ENCODE measurements around the gene ONECUT2.
"Not testable (repeated sequence)": the region's sequence is repeated elsewhere in the genome, so short reads cannot be mapped to it uniquely, and the experiment has no call there.

ONECUT2 gene

GRCh38 chr18:57447154-57447621, 12.0 kb downstream of the ONECUT2 start:
- no peak for DNase-seq

GRCh38 chr18:57455576-57456129, 20.5 kb downstream of the ONECUT2 start:
- DNase-seq = no peak

DNA sequence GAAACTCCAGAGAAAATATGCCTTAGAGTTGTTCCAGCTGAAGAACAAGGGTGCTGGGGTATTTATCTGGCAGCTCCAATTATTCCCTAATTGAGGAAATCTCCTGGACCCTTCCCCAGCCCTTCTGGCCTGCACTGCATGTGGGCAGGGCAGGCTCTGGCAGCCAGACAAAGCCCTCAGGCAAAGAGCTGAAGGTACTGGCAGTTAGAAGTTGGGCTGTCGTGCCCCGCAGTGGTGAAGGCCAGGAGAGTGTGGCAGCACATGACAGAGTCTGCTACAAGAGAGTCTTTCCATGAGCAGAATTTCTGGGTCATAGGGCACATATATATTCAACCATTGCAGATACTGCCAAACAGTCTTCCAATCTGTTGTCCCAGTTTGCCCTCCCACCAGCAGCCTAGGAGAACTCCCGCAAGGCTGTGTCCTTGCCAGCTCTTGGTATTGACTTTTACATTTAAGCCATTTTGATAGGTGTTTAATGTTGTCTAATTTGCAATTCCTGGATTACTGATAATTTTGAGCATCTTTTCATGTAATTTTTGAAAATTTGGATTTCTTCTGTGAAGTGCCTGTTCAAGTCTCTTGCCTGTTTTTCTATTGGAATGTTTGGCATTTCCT, 26.6 kb downstream of the ONECUT2 start:
- DNase-seq = no peak

GRCh38 chr18:57466307-57466706, 31.1 kb downstream of the ONECUT2 start:
- DNase-seq = no peak

DNA sequence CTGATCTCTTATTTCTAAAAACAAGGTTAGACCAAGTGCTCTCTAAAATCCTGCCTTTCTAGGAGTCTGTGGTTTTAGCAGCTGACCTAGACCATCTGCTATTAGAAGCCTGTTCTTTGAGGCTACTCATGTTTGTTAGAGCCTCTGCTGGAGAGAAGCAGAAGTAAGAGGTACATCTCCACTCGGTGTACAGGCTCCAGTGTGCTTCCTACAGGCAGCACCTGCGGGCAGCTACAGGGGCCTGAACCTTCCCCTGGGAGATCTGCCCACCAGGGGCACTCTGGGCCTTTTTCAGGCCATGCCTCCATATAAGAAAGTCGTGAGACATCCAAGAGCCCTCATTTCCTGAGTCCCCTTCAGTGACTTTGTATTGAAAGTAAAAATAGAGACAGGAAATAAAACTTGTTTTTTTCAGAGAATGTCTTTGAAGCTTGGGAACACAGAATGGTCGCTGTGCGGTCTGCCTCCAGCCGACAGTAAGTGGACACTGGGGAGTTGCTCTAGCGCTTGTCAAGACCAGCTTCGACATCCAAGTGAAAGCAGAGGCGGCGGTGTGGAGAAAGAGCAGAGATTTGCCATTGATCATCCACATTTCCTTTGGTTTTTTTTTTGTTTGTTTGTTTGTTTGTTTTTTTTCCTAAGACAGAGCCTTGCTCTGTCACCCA, 31.7 kb downstream of the ONECUT2 start:
- no peak for DNase-seq

DNA sequence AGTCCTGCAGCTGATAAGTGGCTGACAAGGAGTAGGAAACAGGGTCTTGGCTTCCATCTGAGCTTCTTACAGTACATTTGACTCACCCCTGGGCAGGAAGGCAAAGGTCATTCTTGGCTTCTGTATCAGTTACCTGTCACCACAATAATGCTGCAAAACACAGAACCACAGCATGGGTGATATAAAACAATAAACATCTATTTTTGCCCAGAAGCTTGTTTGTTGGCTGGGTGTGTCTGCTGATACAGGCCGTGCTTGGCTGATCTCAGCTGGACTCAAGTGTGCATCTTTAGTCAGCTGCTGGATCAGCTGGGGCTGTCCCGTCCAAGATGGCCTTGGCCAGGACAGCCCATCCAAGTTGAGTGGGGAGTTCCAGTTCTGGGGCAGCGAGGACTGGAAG, 34.7 kb downstream of the ONECUT2 start:
- DNase-seq = no peak

DNA sequence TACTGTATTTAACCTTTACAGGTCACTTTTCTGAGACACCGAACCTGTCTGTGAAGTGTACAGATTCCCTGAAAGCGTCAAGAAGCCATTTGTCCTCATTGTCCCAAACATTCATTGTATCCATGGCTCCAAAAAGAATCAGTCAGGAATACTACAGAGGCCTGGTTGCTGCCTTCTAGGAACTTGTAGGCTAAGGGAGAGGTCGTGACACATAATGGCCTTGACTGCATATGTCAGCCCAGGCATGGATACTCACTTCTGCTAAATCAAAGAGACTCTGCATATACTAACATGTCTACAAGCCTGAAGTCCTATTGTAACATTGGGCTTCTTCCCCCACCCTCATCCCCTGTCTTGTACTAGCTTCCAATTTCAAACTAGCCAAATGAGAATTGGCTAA, 40.2 kb downstream of the ONECUT2 start:
- DNase-seq = no peak

DNA sequence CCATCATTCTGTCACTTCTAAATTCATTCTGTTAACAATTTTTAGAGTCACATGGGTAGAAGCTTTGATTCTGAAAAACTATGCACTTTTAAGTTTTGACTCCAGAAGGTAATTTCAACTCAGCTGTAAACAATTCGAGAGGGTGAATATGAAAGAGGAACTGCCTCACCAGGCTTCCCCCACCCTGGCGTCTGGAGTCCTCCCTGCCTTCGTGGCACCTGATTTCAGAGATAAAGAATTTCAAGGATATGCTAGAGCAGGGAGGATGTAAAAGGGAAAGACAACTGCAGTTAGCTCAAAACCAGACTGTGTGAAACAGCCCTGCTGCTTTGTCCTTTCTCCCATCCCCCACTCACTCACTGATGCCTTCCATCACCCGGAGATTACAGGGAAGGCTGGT, 40.7 kb downstream of the ONECUT2 start:
- no peak for DNase-seq

GRCh38 chr18:57480733-57481132, 45.6 kb downstream of the ONECUT2 start:
- DNase-seq = no peak

DNA sequence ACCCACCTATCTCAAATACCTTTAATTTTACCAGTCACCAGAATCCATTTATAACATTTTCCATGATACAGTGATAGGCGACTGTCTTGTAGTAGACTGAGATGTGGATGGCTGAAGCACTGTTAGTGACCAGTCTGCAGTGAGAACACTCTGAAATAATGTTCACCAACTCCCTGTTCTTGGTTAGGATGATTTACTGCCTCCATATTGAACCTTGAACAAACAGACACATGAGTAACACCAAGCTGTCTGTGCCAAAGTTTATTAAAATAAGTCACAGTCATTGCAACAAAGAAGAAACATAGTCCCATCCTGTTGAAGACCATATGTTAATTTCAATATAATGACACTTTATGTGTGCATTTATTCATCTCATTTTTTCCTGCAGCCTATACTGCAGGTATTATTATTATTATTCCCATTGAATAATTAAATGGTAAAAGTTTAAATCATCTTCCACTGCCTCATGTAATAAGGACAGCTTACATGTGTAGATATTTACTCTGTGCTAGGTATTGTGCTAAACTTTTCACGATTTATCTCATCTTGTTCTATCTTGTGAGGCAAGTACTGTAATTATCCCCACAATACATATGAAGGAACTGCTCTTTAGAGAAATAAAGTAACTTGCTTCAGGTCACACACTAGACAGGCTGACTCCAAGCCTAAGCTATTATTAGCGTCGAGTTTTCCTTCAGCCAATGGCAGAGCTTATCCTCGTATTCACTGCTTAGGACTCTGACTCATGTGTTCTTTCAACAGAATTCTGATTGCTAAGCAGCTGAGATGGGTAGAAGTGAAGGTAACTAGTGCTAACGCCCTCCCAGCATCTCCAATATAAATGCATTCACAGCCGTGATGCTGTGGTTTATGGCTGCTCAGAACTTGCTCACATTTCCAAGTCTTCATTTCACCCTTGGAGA, 62.5 kb downstream of the ONECUT2 start:
- DNase-seq = no peak

DNA sequence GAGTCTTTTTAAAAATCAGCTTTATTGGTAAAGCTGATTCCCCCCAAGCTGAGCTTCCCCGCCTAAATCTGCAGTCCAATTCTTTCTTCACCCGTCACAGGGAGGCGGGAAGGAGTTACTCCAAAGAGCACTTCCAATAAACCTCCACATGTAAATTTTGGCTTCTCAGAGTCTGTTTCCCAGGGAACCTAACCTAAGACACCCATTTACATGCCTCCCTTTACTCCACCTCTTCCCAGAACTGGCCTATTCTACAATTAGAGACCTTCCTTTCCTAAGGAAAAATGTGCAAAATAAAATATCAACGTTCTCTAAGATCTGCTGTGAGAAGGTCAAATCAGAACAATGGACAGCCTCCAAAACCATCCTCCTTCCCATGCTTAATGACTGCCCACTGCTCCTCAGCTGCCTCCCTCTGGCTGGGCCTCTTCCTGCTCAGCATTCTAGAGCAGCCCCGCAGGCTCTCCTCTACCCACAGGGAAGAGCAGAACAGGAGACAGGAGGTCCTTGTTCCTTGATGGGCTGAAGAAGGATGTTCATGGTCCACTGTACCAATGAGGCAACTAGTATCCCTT, 63.6 kb downstream of the ONECUT2 start:
- DNase-seq = no peak

DNA sequence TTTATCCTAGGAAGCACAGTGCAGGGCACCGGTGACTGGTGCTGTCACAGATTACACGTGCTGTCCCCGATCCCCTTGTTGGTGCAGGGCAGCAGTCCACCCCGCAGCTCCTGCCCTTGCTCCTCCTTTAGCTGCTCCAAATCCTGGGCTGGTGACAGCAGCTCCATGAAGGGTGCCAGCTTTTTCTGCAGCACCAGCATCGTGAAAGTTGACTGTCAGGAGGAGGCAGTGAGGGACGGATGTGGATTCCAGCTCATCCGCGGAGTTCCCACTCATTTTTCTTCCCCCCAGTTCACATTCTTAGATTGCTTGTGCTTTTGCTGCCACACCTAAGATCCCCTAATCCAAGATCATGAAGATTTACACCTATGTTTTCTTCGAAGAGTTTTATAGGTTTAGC, 67.5 kb downstream of the ONECUT2 start:
- DNase-seq = no peak

- DNase-seq = no peak
Measured at GRCh38 chr18:57505231-57505630, 70.1 kb downstream of the ONECUT2 start.

DNA sequence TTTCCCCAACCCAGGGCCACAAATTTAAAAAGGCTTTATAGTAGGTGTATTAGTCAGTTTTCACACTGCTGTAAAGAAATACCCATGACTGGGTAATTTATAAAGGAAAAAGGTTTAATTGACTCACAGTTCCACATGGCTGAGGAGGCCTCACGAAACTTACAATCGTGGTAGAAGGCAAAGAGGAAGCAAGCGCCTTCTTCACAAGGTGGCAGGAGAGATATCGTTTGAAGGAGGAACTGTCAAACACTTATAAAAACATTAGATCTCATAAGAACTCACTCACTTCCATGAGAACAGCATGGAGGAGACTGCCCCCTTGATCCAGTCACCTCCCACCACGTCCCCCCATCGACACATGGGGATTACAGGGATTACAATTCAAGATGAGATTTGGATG, 80.9 kb downstream of the ONECUT2 start:
- no peak for DNase-seq

DNA sequence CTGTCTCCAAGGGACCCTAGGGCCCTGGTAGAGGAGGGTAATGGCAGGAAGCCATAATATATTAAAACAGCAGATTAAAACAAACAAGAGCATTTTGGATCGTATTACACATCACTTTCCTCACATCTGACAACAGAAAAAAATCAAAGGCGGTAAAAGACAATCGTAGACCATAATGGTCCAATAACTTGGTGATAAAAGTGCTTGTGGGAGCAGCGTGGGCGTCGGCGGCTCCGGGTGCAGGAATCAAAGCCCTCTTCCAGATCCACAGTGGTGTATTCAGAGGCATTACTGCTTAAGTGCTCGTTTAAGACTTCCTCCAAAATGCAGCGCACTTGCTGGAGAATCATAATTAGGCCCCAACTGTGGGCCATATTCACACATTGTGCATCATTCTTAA, 83.4 kb downstream of the ONECUT2 start:
- no peak for DNase-seq

- no peak for DNase-seq
Measured at GRCh38 chr18:57519668-57520424, 84.7 kb downstream of the ONECUT2 start.

GRCh38 chr18:57522348-57522747, 87.2 kb downstream of the ONECUT2 start:
- not testable (repeated sequence) for DNase-seq

DNA sequence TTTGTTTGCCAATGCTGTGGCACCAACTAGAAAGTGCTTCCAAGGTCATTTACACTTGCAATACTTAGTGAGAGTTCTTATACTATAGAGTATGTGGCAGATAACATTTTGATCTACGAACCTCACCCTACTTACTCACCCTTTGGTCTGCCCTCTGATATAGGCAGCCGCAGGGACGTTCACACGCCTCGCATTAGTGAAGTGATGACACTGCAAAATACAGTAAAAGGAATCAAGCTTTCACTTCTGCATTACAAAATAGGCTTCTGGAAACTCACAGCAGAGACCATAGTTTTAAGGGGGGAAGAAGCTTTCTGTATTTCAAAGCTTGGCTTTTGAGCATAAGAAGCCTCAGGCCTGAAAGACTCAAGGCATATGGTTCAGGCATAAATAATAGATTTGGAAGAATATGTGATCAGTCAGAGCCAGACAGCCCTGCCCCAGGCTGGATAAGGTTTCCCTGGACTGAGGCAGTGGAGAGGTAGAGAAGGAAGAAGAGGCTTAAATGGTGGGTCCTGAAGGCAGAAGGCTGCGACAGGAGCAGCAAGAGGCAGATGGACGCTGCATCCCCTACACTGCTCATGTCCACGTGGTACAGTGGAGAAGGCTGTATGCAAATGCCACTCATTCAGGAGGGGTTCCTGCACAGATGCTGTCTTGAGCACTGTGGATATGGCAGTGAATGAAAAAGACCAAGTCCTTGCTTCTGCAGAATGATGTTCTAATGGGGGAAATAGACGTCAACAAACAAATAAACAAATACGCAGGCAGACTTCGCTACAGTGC, 88.2 kb downstream of the ONECUT2 start:
- no peak for DNase-seq

DNA sequence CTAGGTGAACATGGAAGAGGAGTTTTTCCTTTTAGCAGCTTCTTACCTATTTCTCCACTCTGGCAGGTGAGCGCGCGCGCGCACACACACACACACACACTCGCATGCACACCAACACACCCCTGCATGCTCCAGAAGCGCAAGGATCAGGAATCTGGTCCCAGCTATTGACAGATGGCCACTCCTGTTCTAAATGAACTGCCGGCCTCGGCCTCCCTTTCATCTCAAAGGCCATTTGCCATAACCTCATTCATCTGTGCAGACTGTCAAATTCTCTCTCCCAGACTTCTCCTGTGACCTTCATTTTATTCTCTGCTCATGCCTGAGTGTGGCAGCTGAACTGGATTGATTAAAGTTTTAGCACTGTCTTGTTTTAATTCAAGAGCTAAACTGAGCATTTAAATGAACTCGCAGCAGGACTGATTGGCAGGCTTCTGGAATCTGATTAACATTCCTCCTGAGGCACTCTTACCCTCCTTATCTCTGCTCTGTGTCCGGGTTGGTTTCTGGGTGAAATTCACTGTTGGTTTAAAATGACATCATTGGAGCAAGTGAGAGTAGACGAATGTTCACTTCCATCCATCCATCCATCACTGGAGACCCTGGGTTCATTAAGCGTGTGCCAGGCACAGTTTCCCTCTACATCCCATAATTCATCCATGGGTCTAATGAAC, 92.5 kb downstream of the ONECUT2 start:
- no peak for DNase-seq

- DNase-seq = no peak
Measured at GRCh38 chr18:57529151-57529550, 94.0 kb downstream of the ONECUT2 start.
